ENCODE data around the gene CLTC. TPM values are rescaled to one million over a fixed set of nuclear protein-coding genes. Genes with fewer than 3 reads are reported as not detected.

CLTC gene
- total RNA-seq, 1 experiment from 2014 or later = 240 TPM

GRCh38 chr17:59632398-59632797 is 12.7 kb downstream of the CLTC start:
- no peak for TF ChIP-seq CTCF (IDR thresholded peaks at IDR 0.05; ENCODE audit: unreplicated experiment)
- ChIA-PET CTCF (interaction anchor here (0.6 kb wide), 1 partner anchor 54 kb away, joined by 3 read pairs; no protein-coding TSS in a partner anchor), POLR2A (interaction anchor here (1.3 to 7.5 kb wide), 2 partner anchors 10 to 12 kb away, joined by 3 to 91 read pairs; partner anchors contain the start of gene CLTC)
- Mint-ChIP-seq H3K36me3 (ENCODE audit: insufficient read depth, unreplicated experiment) (peaks cover 37% of the 10 kb centered on the region), H3K9me3 (ENCODE audit: unreplicated experiment) (no peaks in the 10 kb centered on the region), H3K4me3 (ENCODE audit: unreplicated experiment) (no peak overlapping the region), H3K27ac (ENCODE audit: low read depth, unreplicated experiment) (no peak overlapping the region), H3K27me3 (ENCODE audit: insufficient read depth, unreplicated experiment) (no peaks in the 10 kb centered on the region), H3K4me1 (ENCODE audit: insufficient read depth, unreplicated experiment) (peaks cover 18% of the 10 kb centered on the region)
- no peak for DNase-seq (ENCODE audit: unreplicated experiment)
- intact Hi-C loops (cut with micrococcal nuclease) = no loop called here
- BruUV-seq (replicated peaks) = no TSS peak

GRCh38 chr17:59633658-59634359 is 14.1 kb downstream of the CLTC start:
- ChIA-PET POLR2A (interaction anchor here (1.5 to 7.5 kb wide), 2 partner anchors 9 to 13 kb away, joined by 5 to 91 read pairs; partner anchors contain the start of gene CLTC), CTCF (no interaction called here)
- peaks cover 6% of the 10 kb centered on the region for H3K4me1 Mint-ChIP-seq (ENCODE audit: insufficient read depth, unreplicated experiment)
- H3K27me3 Mint-ChIP-seq (ENCODE audit: insufficient read depth, unreplicated experiment) = no peaks in the 10 kb centered on the region
- no peak for TF ChIP-seq CTCF (IDR thresholded peaks at IDR 0.05; ENCODE audit: unreplicated experiment)
- H3K27ac Mint-ChIP-seq (ENCODE audit: low read depth, unreplicated experiment) = no peak overlapping the region
- no peak for DNase-seq (ENCODE audit: unreplicated experiment)
- no peak overlapping the region for H3K4me3 Mint-ChIP-seq (ENCODE audit: unreplicated experiment)
- H3K36me3 Mint-ChIP-seq (ENCODE audit: insufficient read depth, unreplicated experiment) = peaks cover 50% of the 10 kb centered on the region
- intact Hi-C loops (cut with micrococcal nuclease) = no loop called here
- no peaks in the 10 kb centered on the region for H3K9me3 Mint-ChIP-seq (ENCODE audit: unreplicated experiment)
- no TSS peak for BruUV-seq (replicated peaks)

GRCh38 chr17:59634632-59635541 is 15.2 kb downstream of the CLTC start:
- ChIA-PET CTCF (no interaction called here), POLR2A (interaction anchor here (1.0 to 7.5 kb wide), 3 partner anchors 8 to 15 kb away, joined by 3 to 91 read pairs (median 5); partner anchors contain the start of gene CLTC)
- TF ChIP-seq CTCF (IDR thresholded peaks at IDR 0.05; ENCODE audit: unreplicated experiment) = no peak
- intact Hi-C loops (cut with micrococcal nuclease) = no loop called here
- no peaks in the 10 kb centered on the region for H3K9me3 Mint-ChIP-seq (ENCODE audit: unreplicated experiment)
- peaks cover 6% of the 10 kb centered on the region for H3K4me1 Mint-ChIP-seq (ENCODE audit: insufficient read depth, unreplicated experiment)
- no TSS peak for BruUV-seq (replicated peaks)
- no peak overlapping the region for H3K27ac Mint-ChIP-seq (ENCODE audit: low read depth, unreplicated experiment)
- no peak for DNase-seq (ENCODE audit: unreplicated experiment)
- H3K4me3 Mint-ChIP-seq (ENCODE audit: unreplicated experiment) = no peak overlapping the region
- no peaks in the 10 kb centered on the region for H3K27me3 Mint-ChIP-seq (ENCODE audit: insufficient read depth, unreplicated experiment)
- H3K36me3 Mint-ChIP-seq (ENCODE audit: insufficient read depth, unreplicated experiment) = peaks cover 48% of the 10 kb centered on the region
